Small intestine (tissue), 7 donors: ENCODE data around the gene CD84. TPM values are rescaled to one million over a fixed set of nuclear protein-coding genes. Genes with fewer than 3 reads are reported as not detected.

ENCODE experiments used
- DNase-seq, 2 donors: peaks; one replicate each; pipeline versions ENCODE4 v3.0.0 to v3.0.0-alpha.2; 2013
- FAIRE-seq: peaks from 2 replicates; lab custom pipeline; 2012; peaks lifted over from hg19 to GRCh38; lab: Jason Lieb, UNC
- H3K27ac ChIP-seq, 3 donors: one replicate each; pipeline ENCODE4 v1.5.1; 2013; ENCODE audit warnings: low read length in 2 of 3, mild to moderate bottlenecking in 2 of 3, control low read depth in 1 of 3, inconsistent platforms in 1 of 3, low read depth in 1 of 3, moderate library complexity in 1 of 3
- H3K27me3 ChIP-seq, 3 donors: one replicate each; pipeline ENCODE4 v1.6.1; 2013; ENCODE audit warnings: low read length in 3 of 3, inconsistent platforms in 1 of 3; ENCODE audit not compliant: control insufficient read depth in 3 of 3, insufficient read depth in 3 of 3
- H3K36me3 ChIP-seq, 3 donors: one replicate each; pipeline ENCODE4 v1.6.1; 2013; ENCODE audit warnings: low read length in 3 of 3, inconsistent platforms in 1 of 3, low read depth in 1 of 3, mild to moderate bottlenecking in 1 of 3, moderate library complexity in 1 of 3; ENCODE audit not compliant: control insufficient read depth in 3 of 3, insufficient read depth in 2 of 3
- H3K4me1 ChIP-seq, 3 donors: one replicate each; pipeline ENCODE4 v1.6.1; 2013; ENCODE audit warnings: low read length in 2 of 3, inconsistent platforms in 1 of 3, low read depth in 1 of 3, mild to moderate bottlenecking in 1 of 3, moderate library complexity in 1 of 3; ENCODE audit not compliant: control insufficient read depth in 3 of 3, insufficient read depth in 2 of 3
- H3K4me3 ChIP-seq, 3 donors: one replicate each; pipeline ENCODE4 v1.5.1; 2013; ENCODE audit warnings: low read length in 3 of 3, control low read depth in 1 of 3, inconsistent platforms in 1 of 3, low read depth in 1 of 3, mild to moderate bottlenecking in 1 of 3, moderate library complexity in 1 of 3
- H3K9me3 ChIP-seq, 2 donors: one replicate each; pipeline ENCODE4 v1.6.1; 2013; ENCODE audit warnings: low read depth in 1 of 2, low read length in 1 of 2; ENCODE audit not compliant: control insufficient read depth in 2 of 2, insufficient read depth in 1 of 2
- whole genome bisulfite sequencing, 3 donors: extraction: QIAGEN DNeasy Blood & Tissue Kit; methylation state at CpG; one replicate each; pipeline ENCODE4 v1.1.7; 2013; 5-methylcytosine and 5-hydroxymethylcytosine counted together
- polyA plus RNA-seq, 4 donors: library from polyadenylated mRNA; stranded (reverse) in 3 of 4; unstranded in 1 of 4; fragments of 200-250 nt in 3 of 4; fragments of 120-200 nt in 1 of 4; gene quantifications; one replicate each; pipeline versions ENCODE4 v1.2.1 to v1.2.3, GENCODE V29; 2013
- donor health status: healthy with polysubstance abuse.
- donor health status: control.
- donor health status: control.
- donor health status: Bipolar disorder and iron deficiency.
- donor health status: healthy.

The CD84 gene
- polyA plus RNA-seq, 4 donors: 0.22 to 1.5 (median 0.60) TPM

GRCh38 chr1:160607011-160607671 is 27.8 kb upstream of the CD84 start:
- no peaks in the 10 kb centered on the region for H3K27me3 ChIP-seq
- 32 to 36% (median 33%) methylated on average over 3 of the region's 3 CpGs for WGBS, 3 donors
- no peak overlapping the region for H3K4me3 ChIP-seq
- DNase-seq: peak; percentile 85 to 89
- H3K9me3 ChIP-seq: peaks cover 0 to 7% of the 10 kb centered on the region in 2 donors
- FAIRE-seq: peak; percentile 5
- H3K27ac ChIP-seq: peak overlapping the region in 1 of 3 donors; percentile 55
- no peaks in the 10 kb centered on the region for H3K36me3 ChIP-seq
- peaks cover 0 to 8% (median 2%) of the 10 kb centered on the region in 3 donors for H3K4me1 ChIP-seq

GRCh38 chr1:160606611-160607010 is 27.3 kb upstream of the CD84 start:
- H3K9me3 ChIP-seq: peaks cover 0 to 7% of the 10 kb centered on the region in 2 donors
- DNase-seq (no peak), FAIRE-seq (no peak)
- H3K36me3 ChIP-seq: no peaks in the 10 kb centered on the region
- H3K4me3 ChIP-seq: no peak overlapping the region
- peaks cover 0 to 8% (median 2%) of the 10 kb centered on the region in 3 donors for H3K4me1 ChIP-seq
- no peaks in the 10 kb centered on the region for H3K27me3 ChIP-seq
- H3K27ac ChIP-seq: peak overlapping the region in 1 of 3 donors; percentile 55
- 31 to 52% (median 36%) methylated on average over 1 of the region's 1 CpG for WGBS, 3 donors

- H3K27me3 ChIP-seq: no peaks in the 10 kb centered on the region
- 25 to 60% (median 50%) methylated on average over 4 of the region's 4 CpGs for WGBS, 3 donors
- DNase-seq (no peak), FAIRE-seq (no peak)
- peaks cover 0 to 8% (median 2%) of the 10 kb centered on the region in 3 donors for H3K4me1 ChIP-seq
- peaks cover 0 to 7% of the 10 kb centered on the region in 2 donors for H3K9me3 ChIP-seq
- no peak overlapping the region for H3K4me3 ChIP-seq
- H3K27ac ChIP-seq: peak overlapping the region in 1 of 3 donors; percentile 55
- H3K36me3 ChIP-seq: no peaks in the 10 kb centered on the region
Observed at GRCh38 chr1:160605792-160606479, 26.6 kb upstream of the CD84 start.

- H3K36me3 ChIP-seq: no peaks in the 10 kb centered on the region
- DNase-seq (no peak), FAIRE-seq (no peak)
- WGBS, 3 donors: 81 to 91% (median 88%) methylated on average over 2 of the region's 2 CpGs
- H3K4me1 ChIP-seq: peaks cover 0 to 8% (median 2%) of the 10 kb centered on the region in 3 donors
- H3K27ac ChIP-seq: no peak overlapping the region
- no peak overlapping the region for H3K4me3 ChIP-seq
- H3K9me3 ChIP-seq: peaks cover 0 to 7% of the 10 kb centered on the region in 2 donors
- no peaks in the 10 kb centered on the region for H3K27me3 ChIP-seq
Observed at GRCh38 chr1:160605205-160605604, 25.9 kb upstream of the CD84 start.

GRCh38 chr1:160597705-160598104 is 18.4 kb upstream of the CD84 start:
- FAIRE-seq (no peak), DNase-seq (no peak)
- no peaks in the 10 kb centered on the region for H3K36me3 ChIP-seq
- H3K27me3 ChIP-seq: no peaks in the 10 kb centered on the region
- H3K27ac ChIP-seq: no peak overlapping the region
- WGBS, 3 donors: 57 to 89% (median 89%) methylated on average over 2 of the region's 2 CpGs
- H3K4me1 ChIP-seq: no peaks in the 10 kb centered on the region
- H3K9me3 ChIP-seq: no peaks in the 10 kb centered on the region
- H3K4me3 ChIP-seq: no peak overlapping the region

GRCh38 chr1:160597051-160597450 is 17.8 kb upstream of the CD84 start:
- no peak for DNase-seq
- no peak overlapping the region for H3K27ac ChIP-seq
- no peaks in the 10 kb centered on the region for H3K9me3 ChIP-seq
- no peak for FAIRE-seq
- WGBS, 3 donors: 92 to 100% (median 94%) methylated on average over 1 of the region's 1 CpG
- H3K4me3 ChIP-seq: no peak overlapping the region
- no peaks in the 10 kb centered on the region for H3K36me3 ChIP-seq
- H3K4me1 ChIP-seq: no peaks in the 10 kb centered on the region
- no peaks in the 10 kb centered on the region for H3K27me3 ChIP-seq

GRCh38 chr1:160590488-160590887 is 11.2 kb upstream of the CD84 start:
- Histone ChIP-seq H3K36me3 (no peaks in the 10 kb centered on the region), H3K4me1 (no peaks in the 10 kb centered on the region), H3K9me3 (no peaks in the 10 kb centered on the region), H3K4me3 (no peak overlapping the region), H3K27me3 (no peaks in the 10 kb centered on the region), H3K27ac (no peak overlapping the region)
- DNase-seq (no peak), FAIRE-seq (no peak)
- WGBS, 3 donors: 80 to 84% (median 84%) methylated on average over 1 of the region's 1 CpG

- no peak overlapping the region for H3K4me3 ChIP-seq
- FAIRE-seq (no peak), DNase-seq (no peak)
- H3K4me1 ChIP-seq: no peaks in the 10 kb centered on the region
- WGBS, 3 donors: 79 to 90% (median 85%) methylated on average over 6 of the region's 6 CpGs
- H3K27ac ChIP-seq: no peak overlapping the region
- no peaks in the 10 kb centered on the region for H3K9me3 ChIP-seq
- H3K27me3 ChIP-seq: no peaks in the 10 kb centered on the region
- H3K36me3 ChIP-seq: no peaks in the 10 kb centered on the region
Observed at GRCh38 chr1:160588468-160588867, 9.2 kb upstream of the CD84 start.
